ENCODE measurements around the gene CDON. TPM values are rescaled to one million over a fixed set of nuclear protein-coding genes. Genes with fewer than 3 reads are reported as not detected.

Gene CDON
- total RNA-seq, 4 donors from 2014 or later, result 1.0 to 2.0 (median 1.8) TPM

GRCh38 chr11:126103150-126103549 lies 40.5 kb upstream of the CDON start:
- H3K4me1 ChIP-seq, result no peaks in the 10 kb centered on the region
- TF ChIP-seq POLR2A (IDR thresholded peaks at IDR 0.05), result no peak
- no peak for TF ChIP-seq CTCF (IDR thresholded peaks at IDR 0.05 in 4 of 5, conservative IDR thresholded peaks at IDR 0.05 in 1 of 5)
- in situ Hi-C loops (cut with MboI; ENCODE audit: low sequenced_read_pairs in 4 of 4), result no loop called here

GRCh38 chr11:126102436-126102981 lies 39.8 kb upstream of the CDON start:
- in situ Hi-C loops (cut with MboI; ENCODE audit: low sequenced_read_pairs in 4 of 4) (no loop called here), intact Hi-C loops (cut with DNase I; ENCODE audit: low total_unique reads) (no loop called here)
- no peak for ATAC-seq
- H3K4me1 ChIP-seq, result no peaks in the 10 kb centered on the region
- no peaks in the 10 kb centered on the region for H3K9me3 ChIP-seq
- no peak for TF ChIP-seq CTCF (IDR thresholded peaks at IDR 0.05 in 4 of 5, conservative IDR thresholded peaks at IDR 0.05 in 1 of 5)
- TF ChIP-seq POLR2A (IDR thresholded peaks at IDR 0.05), result no peak
- H3K36me3 ChIP-seq, result no peaks in the 10 kb centered on the region
- no peak overlapping the region for H3K27ac ChIP-seq
- H3K27me3 ChIP-seq, result no peaks in the 10 kb centered on the region
- no peak overlapping the region for H3K4me3 ChIP-seq
- no peak for DNase-seq

More at GRCh38 chr11:126103150-126103549, 40.5 kb upstream of the CDON start:
- H3K27ac ChIP-seq, result no peak overlapping the region
- no peak overlapping the region for H3K4me3 ChIP-seq
- no peak for DNase-seq
- intact Hi-C loops (cut with DNase I; ENCODE audit: low total_unique reads), result no loop called here
- no peaks in the 10 kb centered on the region for H3K27me3 ChIP-seq
- H3K9me3 ChIP-seq, result no peaks in the 10 kb centered on the region
- H3K36me3 ChIP-seq, result no peaks in the 10 kb centered on the region
- no peak for ATAC-seq

GRCh38 chr11:126101930-126102283 lies 39.2 kb upstream of the CDON start:
- no peak overlapping the region for H3K27ac ChIP-seq
- ATAC-seq (no peak), DNase-seq (no peak)
- no peaks in the 10 kb centered on the region for H3K4me1 ChIP-seq
- intact Hi-C loops (cut with DNase I; ENCODE audit: low total_unique reads), result no loop called here
- no peaks in the 10 kb centered on the region for H3K27me3 ChIP-seq
- no peak overlapping the region for H3K4me3 ChIP-seq
- in situ Hi-C loops (cut with MboI; ENCODE audit: low sequenced_read_pairs in 4 of 4), result no loop called here
- TF ChIP-seq CTCF (IDR thresholded peaks at IDR 0.05 in 4 of 5, conservative IDR thresholded peaks at IDR 0.05 in 1 of 5), result no peak
- TF ChIP-seq POLR2A (IDR thresholded peaks at IDR 0.05), result no peak
- H3K9me3 ChIP-seq, result no peaks in the 10 kb centered on the region
- no peaks in the 10 kb centered on the region for H3K36me3 ChIP-seq

- in situ Hi-C loops (cut with MboI; ENCODE audit: low sequenced_read_pairs in 4 of 4) (no loop called here), intact Hi-C loops (cut with DNase I; ENCODE audit: low total_unique reads) (no loop called here)
- H3K27me3 ChIP-seq, result no peaks in the 10 kb centered on the region
- no peaks in the 10 kb centered on the region for H3K4me1 ChIP-seq
- H3K27ac ChIP-seq, result no peak overlapping the region
- ATAC-seq, result no peak
- H3K4me3 ChIP-seq, result no peak overlapping the region
- DNase-seq, result no peak
- no peak for TF ChIP-seq CTCF (IDR thresholded peaks at IDR 0.05 in 4 of 5, conservative IDR thresholded peaks at IDR 0.05 in 1 of 5)
- TF ChIP-seq POLR2A (IDR thresholded peaks at IDR 0.05), result no peak
- H3K9me3 ChIP-seq, result no peaks in the 10 kb centered on the region
- H3K36me3 ChIP-seq, result no peaks in the 10 kb centered on the region
Observed at GRCh38 chr11:126101251-126101929, 38.7 kb upstream of the CDON start.

Measured in gastrocnemius medialis (tissue), 4 donors.